ENCODE measurements around the gene CRYAA.
"Not testable (repeated sequence)": the region's sequence is repeated elsewhere in the genome, so short reads cannot be mapped to it uniquely, and the experiment has no call there.

- not testable (repeated sequence) for TF ChIP-seq CTCF, POLR2AphosphoS5, POLR2A (IDR thresholded peaks at IDR 0.05)
These were observed 19.5 kb upstream of the CRYAA start for GRCh38 chr21:43149344-43149743.

Measured in sigmoid colon (tissue), 4 donors.